SK-N-SH treated with all-trans-retinoic acid at 6 μM for 48 hours (cell line): Measurements from ENCODE around the gene MAPKAPK2.

ENCODE experiments used
- ATAC-seq: fragments of 200-7000 bp; cut with Tn5 transposase; 3 replicates; pipeline ENCODE4 v1.9.1; 2020; ENCODE audit warnings: mild to moderate bottlenecking, moderate library complexity
- ARNTL ChIP-seq: fragments of 450-650 bp; formaldehyde crosslinking; IDR thresholded peaks from 2 replicates; pipeline ENCODE4 v1.5.0; 2020; ENCODE audit warnings: low read depth, mild to moderate bottlenecking, moderate library complexity, borderline replicate concordance
- BACH2 ChIP-seq: fragments of 250-450 bp; sonication (Bioruptor Pico); IDR thresholded peaks from 2 replicates; pipeline ENCODE4 v1.9.0; 2021; ENCODE audit warnings: mild to moderate bottlenecking, borderline replicate concordance
- CREB5 ChIP-seq: fragments of 250-450 bp; sonication (Bioruptor Pico); IDR thresholded peaks from 2 replicates; pipeline ENCODE4 v1.5.1; 2020; ENCODE audit warnings: low read depth, mild to moderate bottlenecking, moderate library complexity
- CSDC2 ChIP-seq: fragments of 250-450 bp; sonication (Bioruptor Pico); IDR thresholded peaks from 2 replicates; pipeline ENCODE4 v1.5.0; 2020; ENCODE audit warnings: mild to moderate bottlenecking, moderate library complexity
- CSRNP3 ChIP-seq: fragments of 250-450 bp; sonication (Bioruptor Pico); IDR thresholded peaks from 2 replicates; pipeline ENCODE4 v1.5.1; 2021; ENCODE audit warnings: mild to moderate bottlenecking, moderate library complexity
- GLIS3 ChIP-seq: fragments of 250-450 bp; sonication (Bioruptor Pico); IDR thresholded peaks from 2 replicates; pipeline ENCODE4 v1.5.0; 2020; ENCODE audit warnings: mild to moderate bottlenecking, moderate library complexity
- ISL1 ChIP-seq: fragments of 250-450 bp; sonication (Bioruptor Pico); IDR thresholded peaks from 2 replicates; pipeline ENCODE4 v2.1.2; 2022; ENCODE audit warnings: mild to moderate bottlenecking, moderate library complexity
- OSR1 ChIP-seq: fragments of 250-450 bp; sonication (Bioruptor Pico); IDR thresholded peaks from 2 replicates; pipeline ENCODE4 v1.8.0; 2022; ENCODE audit warnings: moderate library complexity, mild to moderate bottlenecking, inconsistent platforms
- PATZ1 ChIP-seq: fragments of 250-450 bp; sonication (Bioruptor Pico); IDR thresholded peaks from 2 replicates; pipeline ENCODE4 v1.8.0; 2020; ENCODE audit warnings: mild to moderate bottlenecking, moderate library complexity, borderline replicate concordance
- POU6F1 ChIP-seq: fragments of 250-450 bp; sonication (Bioruptor Pico); IDR thresholded peaks from 2 replicates; pipeline ENCODE4 v1.8.0; 2021; ENCODE audit warnings: low read depth, mild to moderate bottlenecking, moderate library complexity, borderline replicate concordance
- PPARA ChIP-seq: fragments of 250-450 bp; sonication (Bioruptor Pico); IDR thresholded peaks from 2 replicates; pipeline ENCODE4 v1.5.0; 2020; ENCODE audit warnings: mild to moderate bottlenecking, borderline replicate concordance
- TSHZ2 ChIP-seq: fragments of 250-450 bp; sonication (Bioruptor Pico); IDR thresholded peaks from 2 replicates; pipeline ENCODE4 v1.5.0; 2020; ENCODE audit warnings: mild to moderate bottlenecking, moderate library complexity
- ZC3H10 ChIP-seq: fragments of 250-450 bp; sonication (Bioruptor Pico); IDR thresholded peaks from 2 replicates; pipeline ENCODE4 v1.5.1; 2021; ENCODE audit warnings: mild to moderate bottlenecking, moderate library complexity
- ZFP3 ChIP-seq: fragments of 250-450 bp; sonication (Bioruptor Pico); IDR thresholded peaks from 2 replicates; pipeline ENCODE4 v1.5.0; 2020; ENCODE audit warnings: mild to moderate bottlenecking, moderate library complexity
- ZFP30 ChIP-seq: fragments of 450-650 bp; formaldehyde crosslinking; IDR thresholded peaks from 2 replicates; pipeline ENCODE4 v1.5.0; 2022; ENCODE audit warnings: mild to moderate bottlenecking, moderate library complexity
- ZNF565 ChIP-seq: fragments of 450-650 bp; formaldehyde crosslinking; conservative IDR thresholded peaks from 2 replicates; pipeline ENCODE4 v1.5.0; 2020; ENCODE audit warnings: low read depth, mild to moderate bottlenecking, moderate library complexity
- ZNF70 ChIP-seq: fragments of 450-650 bp; formaldehyde crosslinking; IDR thresholded peaks from 2 replicates; pipeline ENCODE4 v1.5.0; 2020; ENCODE audit warnings: mild to moderate bottlenecking, moderate library complexity
- ZNF8 ChIP-seq: fragments of 450-650 bp; formaldehyde crosslinking; IDR thresholded peaks from 2 replicates; pipeline ENCODE4 v1.5.0; 2020; ENCODE audit warnings: mild to moderate bottlenecking, moderate library complexity

MAPKAPK2 gene

GRCh38 chr1:206706806-206707366 is 22.2 kb downstream of the MAPKAPK2 start (continued):
- TF ChIP-seq POU6F1 (CRISPR knock-in tag) = no peak
- no peak for TF ChIP-seq ARNTL
- no peak for TF ChIP-seq ZNF70
- no peak for TF ChIP-seq CSRNP3 (CRISPR knock-in tag)

GRCh38 chr1:206708058-206708457 is 23.4 kb downstream of the MAPKAPK2 start:
- no peak for TF ChIP-seq GLIS3 (CRISPR knock-in tag)
- no peak for TF ChIP-seq CREB5 (CRISPR knock-in tag)
- no peak for TF ChIP-seq TSHZ2
- no peak for TF ChIP-seq POU6F1 (CRISPR knock-in tag)
- no peak for TF ChIP-seq CSRNP3 (CRISPR knock-in tag)
- TF ChIP-seq ZNF565 = no peak
- no peak for TF ChIP-seq ISL1 (CRISPR knock-in tag)
- TF ChIP-seq ZNF70 = no peak
- no peak for TF ChIP-seq ZFP3
- TF ChIP-seq ZNF8 = no peak
- TF ChIP-seq PATZ1 (CRISPR knock-in tag) = no peak
- TF ChIP-seq OSR1 = no peak
- TF ChIP-seq ZC3H10 (CRISPR knock-in tag) = no peak
- TF ChIP-seq CSDC2 (CRISPR knock-in tag) = no peak
- no peak for TF ChIP-seq ZFP30 (CRISPR knock-in tag)
- no peak for TF ChIP-seq PPARA
- TF ChIP-seq, all 23 proteins: peak for 0
- ATAC-seq = no peak; the same call in 2 of the 3 replicates

- TF ChIP-seq ZNF8 (no peak), ZFP30 (CRISPR knock-in tag) (no peak), PATZ1 (CRISPR knock-in tag) (no peak), ZFP3 (no peak), BACH2 (no peak), PPARA (no peak)
- TF ChIP-seq, all 23 proteins: peak for 0
- ATAC-seq = no peak
Observed at GRCh38 chr1:206708882-206709281, 24.2 kb downstream of the MAPKAPK2 start.
